WTC11 (cell line): ENCODE data around the gene NUDT22. TPM values are rescaled to one million over a fixed set of nuclear protein-coding genes. Genes with fewer than 3 reads are reported as not detected.

ENCODE experiments used
- ATAC-seq: fragments of 200-7000 bp; cut with Tn5 transposase; 2 replicates; pipeline ENCODE4 v1.10.0; 2021; ENCODE audit warnings: mild to moderate bottlenecking, moderate library complexity
- CTCF ChIA-PET: fragments of 300-600 bp; sonication (Branson Sonifier 250); formaldehyde crosslinking; loops from one replicate; lab custom pipeline; 2021; ENCODE audit warnings: antibody characterized with exemption; lab: Charles Lee
- POLR2A ChIA-PET: fragments of 350-600 bp; sonication (Branson Sonifier 250); formaldehyde crosslinking; loops from one replicate; lab custom pipeline; 2021; ENCODE audit warnings: antibody characterized with exemption; lab: Charles Lee
- DNase-seq: peaks from one replicate; pipeline ENCODE4 v3.0.0; 2021; ENCODE audit warnings: low spot score
- H3K27ac Mint-ChIP-seq: 2 replicates; pipeline ENCODE4 v1.8.0; 2021; ENCODE audit warnings: mixed read lengths
- H3K27me3 Mint-ChIP-seq: 2 replicates; pipeline ENCODE4 v1.8.0; 2021; ENCODE audit warnings: low read depth, mild to moderate bottlenecking, moderate library complexity, mixed read lengths
- H3K36me3 Mint-ChIP-seq: 2 replicates; pipeline ENCODE4 v1.8.0; 2021; ENCODE audit warnings: mixed read lengths
- H3K4me1 Mint-ChIP-seq: 2 replicates; pipeline ENCODE4 v1.8.0; 2022; ENCODE audit warnings: mixed read lengths
- H3K4me3 Mint-ChIP-seq: 2 replicates; pipeline ENCODE4 v1.8.0; 2021; ENCODE audit warnings: mild to moderate bottlenecking, moderate library complexity, mixed read lengths
- H3K9me3 Mint-ChIP-seq: 2 replicates; pipeline ENCODE4 v1.8.0; 2021; ENCODE audit warnings: mixed read lengths
- GRHL2 ChIP-seq: fragments of 250-450 bp; sonication (Bioruptor Pico); IDR thresholded peaks from 2 replicates; pipeline ENCODE4 v1.8.0; 2022; ENCODE audit warnings: mild to moderate bottlenecking, moderate library complexity; ENCODE audit not compliant: insufficient replicate concordance, severe bottlenecking
- JUN ChIP-seq: sonication (generic); formaldehyde crosslinking; IDR thresholded peaks from 2 replicates; pipeline ENCODE4 v1.8.0; 2023; ENCODE audit warnings: mild to moderate bottlenecking, missing genetic modification reagents
- NR1H2 ChIP-seq: sonication (generic); formaldehyde crosslinking; IDR thresholded peaks from 2 replicates; pipeline ENCODE4 v1.9.0; 2021; ENCODE audit warnings: mild to moderate bottlenecking, moderate library complexity, missing genetic modification reagents
- TCF7 ChIP-seq: sonication (generic); formaldehyde crosslinking; IDR thresholded peaks from 2 replicates; pipeline ENCODE4 v1.8.0; 2022; ENCODE audit warnings: mild to moderate bottlenecking, low read depth, missing genetic modification reagents, moderate library complexity
- ZNF121 ChIP-seq: sonication (generic); formaldehyde crosslinking; IDR thresholded peaks from 2 replicates; pipeline ENCODE4 v1.8.0; 2023; ENCODE audit warnings: missing genetic modification reagents
- total RNA-seq: library from RNA; stranded (reverse); gene quantifications from 3 replicates; pipeline ENCODE4 v1.2.3, GENCODE V29; 2021
- TF ChIP-seq, protein P1 (sequence below): fragments of 250-450 bp; sonication (Bioruptor Pico); IDR thresholded peaks from 2 replicates; pipeline ENCODE4 v1.9.0; 2021; ENCODE audit warnings: mild to moderate bottlenecking
- TF ChIP-seq, protein P2 (sequence below): fragments of 250-450 bp; sonication (Bioruptor Pico); IDR thresholded peaks from 2 replicates; pipeline ENCODE4 v1.9.0; 2021; ENCODE audit warnings: mild to moderate bottlenecking, borderline replicate concordance
- TF ChIP-seq, protein P3 (sequence below): sonication (generic); formaldehyde crosslinking; IDR thresholded peaks from 2 replicates; pipeline ENCODE4 v1.8.1; 2023; ENCODE audit warnings: mild to moderate bottlenecking, missing genetic modification reagents, borderline replicate concordance

The NUDT22 gene
- total RNA-seq, 1 experiment from 2014 or later, result 64.4 TPM

DNA sequence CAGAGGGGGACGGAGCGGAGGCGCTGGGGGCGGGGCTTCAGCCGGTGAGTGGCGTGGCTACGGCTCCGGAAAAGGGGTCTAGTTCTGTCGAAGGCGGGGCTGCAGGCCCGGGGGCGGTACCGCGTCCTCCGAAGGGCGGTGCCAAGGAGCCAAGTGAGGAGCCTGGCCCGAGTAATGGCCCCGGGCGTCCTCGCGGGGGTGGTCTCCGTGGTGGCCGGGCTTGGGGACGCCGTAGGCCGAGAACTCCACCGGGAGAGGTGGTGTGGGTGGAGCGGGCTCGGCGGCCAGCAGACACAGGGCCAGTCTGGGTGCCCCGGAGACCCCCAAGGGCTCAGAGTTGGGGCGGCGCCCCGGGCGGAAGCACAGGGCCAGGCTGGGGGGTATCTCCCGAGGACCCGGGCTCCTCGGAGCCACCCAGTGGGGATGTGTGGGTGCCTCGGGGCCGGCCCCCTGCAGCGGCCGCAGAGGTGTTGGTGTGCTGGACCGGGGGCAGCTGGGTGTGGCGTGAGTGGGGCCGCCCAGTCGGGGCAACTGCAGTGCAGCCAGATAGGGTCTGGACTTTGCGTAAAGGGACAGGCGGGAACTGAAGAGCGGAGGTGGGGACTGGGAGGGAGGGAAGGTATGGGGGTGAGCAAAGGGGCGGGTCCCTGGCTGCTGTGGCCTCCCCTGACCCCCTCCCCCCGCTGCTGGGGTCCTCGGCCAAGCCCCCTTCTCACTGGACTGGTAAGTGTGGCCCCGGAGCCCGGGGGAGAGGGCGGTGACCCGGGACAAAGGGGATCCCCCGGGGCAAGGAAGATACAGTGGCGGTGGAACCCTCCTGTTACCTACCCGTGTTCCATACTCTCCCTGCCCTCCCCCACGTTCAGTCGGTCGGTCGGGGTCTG is 15.7 kb downstream of the NUDT22 start (continued):
- TF ChIP-seq GRHL2 (no peak), TCF7 (no peak), JUN (no peak)
- TF ChIP-seq, protein P1, sequence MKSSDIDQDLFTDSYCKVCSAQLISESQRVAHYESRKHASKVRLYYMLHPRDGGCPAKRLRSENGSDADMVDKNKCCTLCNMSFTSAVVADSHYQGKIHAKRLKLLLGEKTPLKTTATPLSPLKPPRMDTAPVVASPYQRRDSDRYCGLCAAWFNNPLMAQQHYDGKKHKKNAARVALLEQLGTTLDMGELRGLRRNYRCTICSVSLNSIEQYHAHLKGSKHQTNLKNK (CRISPR knock-in tag), result peak; percentile 58; the same call in 1 of the 2 replicates
- TF ChIP-seq, protein P2, sequence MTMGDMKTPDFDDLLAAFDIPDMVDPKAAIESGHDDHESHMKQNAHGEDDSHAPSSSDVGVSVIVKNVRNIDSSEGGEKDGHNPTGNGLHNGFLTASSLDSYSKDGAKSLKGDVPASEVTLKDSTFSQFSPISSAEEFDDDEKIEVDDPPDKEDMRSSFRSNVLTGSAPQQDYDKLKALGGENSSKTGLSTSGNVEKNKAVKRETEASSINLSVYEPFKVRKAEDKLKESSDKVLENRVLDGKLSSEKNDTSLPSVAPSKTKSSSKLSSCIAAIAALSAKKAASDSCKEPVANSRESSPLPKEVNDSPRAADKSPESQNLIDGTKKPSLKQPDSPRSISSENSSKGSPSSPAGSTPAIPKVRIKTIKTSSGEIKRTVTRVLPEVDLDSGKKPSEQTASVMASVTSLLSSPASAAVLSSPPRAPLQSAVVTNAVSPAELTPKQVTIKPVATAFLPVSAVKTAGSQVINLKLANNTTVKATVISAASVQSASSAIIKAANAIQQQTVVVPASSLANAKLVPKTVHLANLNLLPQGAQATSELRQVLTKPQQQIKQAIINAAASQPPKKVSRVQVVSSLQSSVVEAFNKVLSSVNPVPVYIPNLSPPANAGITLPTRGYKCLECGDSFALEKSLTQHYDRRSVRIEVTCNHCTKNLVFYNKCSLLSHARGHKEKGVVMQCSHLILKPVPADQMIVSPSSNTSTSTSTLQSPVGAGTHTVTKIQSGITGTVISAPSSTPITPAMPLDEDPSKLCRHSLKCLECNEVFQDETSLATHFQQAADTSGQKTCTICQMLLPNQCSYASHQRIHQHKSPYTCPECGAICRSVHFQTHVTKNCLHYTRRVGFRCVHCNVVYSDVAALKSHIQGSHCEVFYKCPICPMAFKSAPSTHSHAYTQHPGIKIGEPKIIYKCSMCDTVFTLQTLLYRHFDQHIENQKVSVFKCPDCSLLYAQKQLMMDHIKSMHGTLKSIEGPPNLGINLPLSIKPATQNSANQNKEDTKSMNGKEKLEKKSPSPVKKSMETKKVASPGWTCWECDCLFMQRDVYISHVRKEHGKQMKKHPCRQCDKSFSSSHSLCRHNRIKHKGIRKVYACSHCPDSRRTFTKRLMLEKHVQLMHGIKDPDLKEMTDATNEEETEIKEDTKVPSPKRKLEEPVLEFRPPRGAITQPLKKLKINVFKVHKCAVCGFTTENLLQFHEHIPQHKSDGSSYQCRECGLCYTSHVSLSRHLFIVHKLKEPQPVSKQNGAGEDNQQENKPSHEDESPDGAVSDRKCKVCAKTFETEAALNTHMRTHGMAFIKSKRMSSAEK (CRISPR knock-in tag), result no peak

GRCh38 chr11:64243236-64243854 is 17.3 kb downstream of the NUDT22 start:
- TF ChIP-seq, protein P2 (CRISPR knock-in tag), result 0 out of 2 replicates have a peak, but pooled peaks have one; percentile 18
- TF ChIP-seq ZNF121 (CRISPR knock-in tag) (0 out of 2 replicates have a peak, but pooled peaks have one; percentile 17), NR1H2 (0 out of 2 replicates have a peak, but pooled peaks have one; percentile 20)
- TF ChIP-seq, protein P3, sequence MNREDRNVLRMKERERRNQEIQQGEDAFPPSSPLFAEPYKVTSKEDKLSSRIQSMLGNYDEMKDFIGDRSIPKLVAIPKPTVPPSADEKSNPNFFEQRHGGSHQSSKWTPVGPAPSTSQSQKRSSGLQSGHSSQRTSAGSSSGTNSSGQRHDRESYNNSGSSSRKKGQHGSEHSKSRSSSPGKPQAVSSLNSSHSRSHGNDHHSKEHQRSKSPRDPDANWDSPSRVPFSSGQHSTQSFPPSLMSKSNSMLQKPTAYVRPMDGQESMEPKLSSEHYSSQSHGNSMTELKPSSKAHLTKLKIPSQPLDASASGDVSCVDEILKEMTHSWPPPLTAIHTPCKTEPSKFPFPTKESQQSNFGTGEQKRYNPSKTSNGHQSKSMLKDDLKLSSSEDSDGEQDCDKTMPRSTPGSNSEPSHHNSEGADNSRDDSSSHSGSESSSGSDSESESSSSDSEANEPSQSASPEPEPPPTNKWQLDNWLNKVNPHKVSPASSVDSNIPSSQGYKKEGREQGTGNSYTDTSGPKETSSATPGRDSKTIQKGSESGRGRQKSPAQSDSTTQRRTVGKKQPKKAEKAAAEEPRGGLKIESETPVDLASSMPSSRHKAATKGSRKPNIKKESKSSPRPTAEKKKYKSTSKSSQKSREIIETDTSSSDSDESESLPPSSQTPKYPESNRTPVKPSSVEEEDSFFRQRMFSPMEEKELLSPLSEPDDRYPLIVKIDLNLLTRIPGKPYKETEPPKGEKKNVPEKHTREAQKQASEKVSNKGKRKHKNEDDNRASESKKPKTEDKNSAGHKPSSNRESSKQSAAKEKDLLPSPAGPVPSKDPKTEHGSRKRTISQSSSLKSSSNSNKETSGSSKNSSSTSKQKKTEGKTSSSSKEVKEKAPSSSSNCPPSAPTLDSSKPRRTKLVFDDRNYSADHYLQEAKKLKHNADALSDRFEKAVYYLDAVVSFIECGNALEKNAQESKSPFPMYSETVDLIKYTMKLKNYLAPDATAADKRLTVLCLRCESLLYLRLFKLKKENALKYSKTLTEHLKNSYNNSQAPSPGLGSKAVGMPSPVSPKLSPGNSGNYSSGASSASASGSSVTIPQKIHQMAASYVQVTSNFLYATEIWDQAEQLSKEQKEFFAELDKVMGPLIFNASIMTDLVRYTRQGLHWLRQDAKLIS (CRISPR knock-in tag), result no peak
- H3K4me1 Mint-ChIP-seq, result peaks cover 36% of the 10 kb centered on the region
- no peak for DNase-seq
- H3K9me3 Mint-ChIP-seq, result no peaks in the 10 kb centered on the region
- H3K27ac Mint-ChIP-seq, result peak overlapping the region; percentile 83
- CTCF ChIA-PET, result interaction anchor here (1.1 to 3.8 kb wide), 6 partner anchors 8 to 112 kb away, joined by 4 to 50 read pairs (median 10); partner anchors contain the start of gene PLCB3
- no peaks in the 10 kb centered on the region for H3K27me3 Mint-ChIP-seq
- H3K4me3 Mint-ChIP-seq, result peak overlapping the region; percentile 88
- H3K36me3 Mint-ChIP-seq, result peaks cover 9% of the 10 kb centered on the region
- POLR2A ChIA-PET, result interaction anchor here (0.6 to 1.8 kb wide), 6 partner anchors 15 to 1483 kb away, joined by 3 to 6 read pairs (median 4); partner anchors contain the start of gene STIP1
- ATAC-seq, result no peak
